GM18505 (cell line): Measurements from ENCODE around the gene CD200R1.

Source experiments
- ATAC-seq: cut with Tn5 transposase; IDR thresholded peaks from one replicate; pipeline ENCODE4 v1.9.1; 2021; ENCODE audit not compliant: unreplicated experiment
- POLR2A ChIP-seq: IDR thresholded peaks from 4 replicates; pipeline ENCODE4 v1.6.1; 2011; ENCODE audit warnings: borderline replicate concordance; ENCODE audit not compliant: insufficient read depth, insufficient read length; ENCODE audit errors: extremely low read depth

CD200R1 gene, protein sequence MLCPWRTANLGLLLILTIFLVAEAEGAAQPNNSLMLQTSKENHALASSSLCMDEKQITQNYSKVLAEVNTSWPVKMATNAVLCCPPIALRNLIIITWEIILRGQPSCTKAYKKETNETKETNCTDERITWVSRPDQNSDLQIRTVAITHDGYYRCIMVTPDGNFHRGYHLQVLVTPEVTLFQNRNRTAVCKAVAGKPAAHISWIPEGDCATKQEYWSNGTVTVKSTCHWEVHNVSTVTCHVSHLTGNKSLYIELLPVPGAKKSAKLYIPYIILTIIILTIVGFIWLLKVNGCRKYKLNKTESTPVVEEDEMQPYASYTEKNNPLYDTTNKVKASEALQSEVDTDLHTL

DNA sequence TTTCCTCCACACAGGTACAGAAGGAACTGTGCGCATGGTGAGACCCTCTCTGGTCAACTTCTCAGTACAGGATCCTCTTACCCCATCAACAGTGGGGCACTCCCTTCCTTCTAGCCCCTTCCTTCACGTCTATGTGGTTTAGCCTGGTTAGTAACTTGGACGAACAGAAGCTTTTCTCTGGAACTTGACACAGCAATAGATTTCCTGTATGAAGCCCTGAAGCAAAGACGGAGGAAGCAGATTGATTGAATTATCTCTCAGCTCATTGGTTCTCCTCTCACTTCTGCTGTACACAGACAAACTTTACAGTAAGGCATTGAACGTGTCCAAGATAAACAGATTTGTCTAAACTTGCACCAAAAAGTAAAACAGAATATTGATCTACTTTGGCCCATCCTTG lies at the start of gene CD200R1:
TSS of gene CD200R1 (minus strand) at position 210 of the 400 bp plus-strand sequence. CDS start 246 bp downstream, outside the sequence.
- ATAC-seq: no peak
- no peak for TF ChIP-seq POLR2A

DNA sequence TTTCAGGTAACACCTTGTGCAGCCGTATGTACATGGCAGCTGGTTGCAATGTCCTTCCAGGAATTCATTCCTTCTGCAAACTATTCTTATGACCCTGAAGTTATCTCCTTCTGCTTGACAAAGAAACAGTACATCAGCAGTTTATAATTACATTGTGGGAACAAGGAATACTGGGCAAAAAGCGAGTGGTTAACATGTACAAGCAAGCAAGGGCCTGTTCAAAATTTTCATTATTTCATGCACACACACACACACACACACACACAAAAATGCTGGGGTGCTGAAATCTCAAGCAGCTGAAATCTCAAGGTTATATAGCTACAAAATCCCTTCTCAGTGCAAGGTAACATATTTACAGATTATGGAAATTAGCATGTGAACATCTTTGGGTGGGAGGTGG lies 46.6 kb upstream of the CD200R1 start:
- ATAC-seq: no peak
- TF ChIP-seq POLR2A: no peak

DNA sequence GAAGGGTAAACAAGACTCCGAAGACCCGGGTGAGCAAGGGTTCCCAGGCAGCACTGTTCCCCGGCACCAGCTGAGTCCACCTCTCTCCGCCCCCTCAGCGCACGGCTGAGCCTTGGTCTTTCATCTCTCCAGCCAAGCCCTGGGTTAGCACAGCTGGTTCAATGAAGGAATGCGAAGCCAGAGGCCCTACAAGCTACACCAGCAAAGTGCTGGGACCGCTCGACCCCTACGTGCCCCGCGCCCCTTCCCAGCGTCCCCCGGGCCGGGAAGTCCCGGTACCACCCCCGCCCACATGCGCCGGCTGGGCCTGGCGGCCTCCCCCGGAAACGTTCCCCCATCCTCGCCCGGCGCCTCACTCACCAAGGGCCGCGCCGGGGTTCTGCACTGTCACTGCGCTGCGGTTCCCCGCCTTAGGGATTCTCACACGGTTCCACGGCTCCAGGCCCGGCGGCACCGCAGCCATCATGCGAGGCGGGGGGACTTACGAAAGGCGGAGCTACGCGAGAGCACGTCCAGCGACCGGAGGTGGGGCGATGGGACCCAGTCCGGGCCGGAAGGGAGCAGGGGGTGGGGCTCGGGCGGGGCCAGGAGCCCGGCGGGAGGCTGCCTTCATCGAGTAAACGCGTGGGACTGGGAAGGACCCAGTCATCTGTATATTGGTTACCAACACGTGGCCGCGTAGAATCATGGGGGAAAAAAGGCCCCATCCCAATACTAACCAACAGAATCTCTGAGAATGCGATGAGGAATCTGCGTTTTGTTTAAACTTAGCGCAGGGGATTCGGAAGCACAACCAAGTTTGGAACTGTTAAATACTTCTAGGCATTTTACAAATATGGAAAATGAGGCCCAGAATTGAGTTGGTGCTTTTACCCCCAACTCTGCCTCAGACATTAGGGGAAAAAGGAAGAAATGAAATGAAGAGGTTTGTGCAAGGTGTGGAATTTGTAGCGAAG lies 44.6 kb upstream of the CD200R1 start:
- ATAC-seq: peak; percentile 93
- peak; percentile 92 for TF ChIP-seq POLR2A

DNA sequence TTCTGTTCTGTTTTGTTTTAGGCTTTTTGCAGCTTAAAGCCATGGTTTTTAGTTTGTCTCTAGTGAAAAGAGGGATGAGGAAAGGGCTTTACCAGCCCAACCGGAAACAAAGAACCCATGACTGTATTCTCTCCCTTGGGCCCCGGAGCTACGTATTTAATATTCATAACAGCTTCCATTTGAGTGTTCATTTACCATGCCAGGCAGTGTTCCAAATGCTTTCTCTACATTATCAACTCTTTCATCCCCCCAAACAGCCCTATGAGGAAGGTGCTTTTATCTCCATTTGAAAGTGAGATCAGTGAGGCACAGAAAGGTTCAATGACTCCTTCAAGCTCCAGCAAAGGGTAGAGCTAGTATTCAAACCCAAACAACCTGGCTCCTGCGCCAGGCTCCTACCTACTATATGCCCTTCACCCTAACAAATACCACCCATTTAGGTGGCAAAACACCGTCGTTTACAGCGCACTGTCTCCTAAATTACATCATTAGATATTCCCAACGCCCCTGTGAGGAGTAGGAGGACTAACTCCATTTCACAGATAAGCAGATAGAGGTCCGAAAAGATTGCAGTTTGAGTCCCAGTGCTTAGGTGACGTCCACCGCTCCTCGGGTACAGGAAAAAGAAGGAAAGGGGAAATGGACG lies 43.8 kb upstream of the CD200R1 start:
- ATAC-seq: no peak
- TF ChIP-seq POLR2A: no peak

DNA sequence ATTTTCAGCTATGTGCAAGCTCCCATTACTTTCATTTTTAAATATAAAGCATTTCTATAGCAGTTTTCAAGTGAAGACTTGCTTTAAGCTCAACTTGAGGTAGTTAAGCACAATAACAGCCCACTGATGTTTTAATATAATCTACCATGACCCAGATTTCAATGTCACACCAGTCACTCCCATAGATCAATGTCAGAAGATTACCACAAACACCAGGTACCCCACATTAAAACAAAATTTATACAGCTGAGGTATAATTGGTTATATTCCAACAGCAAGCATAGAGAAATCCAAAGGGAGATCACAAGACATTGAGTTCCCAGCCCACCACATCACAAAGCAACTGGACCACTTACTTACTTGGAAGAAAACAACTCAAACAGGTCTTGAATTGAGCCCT lies 38.7 kb upstream of the CD200R1 start:
- TF ChIP-seq POLR2A: no peak
- no peak for ATAC-seq

DNA sequence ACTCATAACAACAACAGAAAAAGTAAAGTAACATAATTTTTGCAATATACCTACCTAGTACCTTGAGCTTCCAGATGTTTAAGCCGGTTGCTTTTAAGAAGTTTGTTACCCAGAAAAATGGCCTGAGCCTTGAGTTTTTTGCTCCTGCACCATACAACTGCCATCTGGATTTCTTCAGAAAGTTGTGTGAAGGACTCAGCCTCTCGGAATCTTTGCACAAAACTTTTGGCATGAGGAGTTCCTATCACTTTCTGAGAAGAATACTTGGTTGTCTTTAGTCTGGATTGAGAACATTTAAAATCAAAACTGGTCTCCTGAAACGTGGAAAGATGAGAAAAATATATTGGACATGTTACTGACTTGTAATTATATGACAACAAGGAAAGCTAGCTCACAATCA lies 33.2 kb upstream of the CD200R1 start:
- ATAC-seq: no peak
- no peak for TF ChIP-seq POLR2A

DNA sequence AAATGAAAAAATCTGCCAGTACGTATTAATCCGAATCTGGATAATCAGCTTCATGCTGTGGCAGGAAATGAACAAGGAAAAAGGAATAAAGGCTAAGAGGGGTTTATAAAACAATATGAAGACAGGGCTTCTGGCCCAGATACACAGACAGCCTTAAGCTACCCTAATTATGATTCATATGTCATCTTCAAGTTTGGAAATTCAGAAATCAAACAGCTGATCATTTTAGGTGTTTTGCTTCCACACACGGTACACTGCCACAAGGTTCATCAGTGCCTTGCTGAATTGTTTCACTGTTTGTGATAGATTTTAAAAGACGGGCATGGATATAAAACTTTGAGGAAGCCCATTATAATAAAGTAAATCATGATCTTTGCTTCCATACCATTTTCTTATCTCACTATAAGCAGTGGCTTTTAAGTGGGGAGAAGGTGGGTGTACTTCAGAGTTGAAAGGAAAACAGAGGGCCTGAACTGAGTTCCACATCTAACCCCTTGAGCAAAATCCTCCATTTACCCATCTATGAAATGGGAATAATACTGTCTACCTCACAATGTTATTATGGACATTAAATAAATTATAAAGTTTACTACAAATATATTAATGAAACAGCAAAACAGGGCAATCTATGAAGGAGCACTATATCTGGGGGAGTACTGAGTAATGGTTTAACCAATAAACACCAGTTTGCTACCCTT lies 31.6 kb upstream of the CD200R1 start:
- no peak for ATAC-seq
- no peak for TF ChIP-seq POLR2A

DNA sequence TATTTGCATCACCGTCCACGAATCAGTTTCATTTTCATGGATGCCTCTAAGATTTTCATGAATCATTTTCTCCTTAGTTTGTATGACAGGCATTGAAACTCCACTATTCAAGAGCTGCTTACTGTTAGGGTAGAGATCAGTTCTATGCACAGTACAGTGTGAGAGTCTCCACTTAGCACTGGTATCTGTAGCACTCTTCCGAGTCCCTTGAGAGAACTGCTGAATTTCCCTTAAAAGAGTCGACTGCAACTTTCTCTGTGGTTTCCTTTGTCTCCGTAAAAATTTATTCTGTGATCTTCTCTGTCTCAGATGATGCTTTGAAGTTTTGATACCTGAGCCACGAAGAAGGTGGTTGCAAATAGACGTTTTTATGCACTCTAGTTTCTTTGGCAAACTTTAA lies 30.7 kb upstream of the CD200R1 start:
- no peak for TF ChIP-seq POLR2A
- ATAC-seq: no peak

DNA sequence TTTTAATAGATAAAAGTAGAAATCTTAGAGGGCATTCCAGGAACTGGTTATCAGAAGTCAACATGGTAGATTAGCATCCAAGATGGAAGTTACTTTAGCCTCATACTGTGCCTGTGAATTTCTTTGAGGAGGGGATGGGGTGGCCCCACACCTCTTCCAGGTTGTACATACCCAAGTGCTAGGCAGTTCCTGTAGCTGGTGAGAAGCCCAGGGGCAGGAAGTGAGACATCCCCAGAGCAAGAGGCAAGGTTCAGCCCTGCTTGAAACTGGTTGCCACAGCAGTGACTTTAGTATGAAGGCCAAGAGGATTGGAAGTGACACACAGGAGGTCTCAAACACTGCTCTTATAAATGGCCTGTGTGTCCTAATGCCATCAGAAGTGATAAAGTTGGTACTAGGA lies 27.8 kb upstream of the CD200R1 start:
- no peak for TF ChIP-seq POLR2A
- ATAC-seq: no peak

DNA sequence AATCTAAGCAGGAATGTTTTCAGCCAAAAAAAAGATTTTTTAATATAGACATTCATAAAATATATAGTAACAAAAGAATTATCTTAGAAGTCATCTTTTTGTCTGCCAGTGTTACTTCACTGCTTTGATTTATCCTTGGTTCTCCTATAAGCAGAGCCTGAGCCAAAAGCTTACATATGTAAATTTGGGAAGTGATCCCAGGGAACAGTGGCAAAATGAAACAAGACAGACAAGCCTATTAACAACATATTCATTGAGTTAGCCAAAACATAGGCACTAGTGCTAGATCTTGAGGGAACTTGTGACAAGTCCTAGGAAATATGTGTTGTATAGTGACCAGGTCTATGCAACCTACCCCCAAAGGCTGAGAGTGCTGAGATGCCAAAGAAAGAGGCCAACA lies 27.1 kb upstream of the CD200R1 start:
- TF ChIP-seq POLR2A: no peak
- no peak for ATAC-seq

DNA sequence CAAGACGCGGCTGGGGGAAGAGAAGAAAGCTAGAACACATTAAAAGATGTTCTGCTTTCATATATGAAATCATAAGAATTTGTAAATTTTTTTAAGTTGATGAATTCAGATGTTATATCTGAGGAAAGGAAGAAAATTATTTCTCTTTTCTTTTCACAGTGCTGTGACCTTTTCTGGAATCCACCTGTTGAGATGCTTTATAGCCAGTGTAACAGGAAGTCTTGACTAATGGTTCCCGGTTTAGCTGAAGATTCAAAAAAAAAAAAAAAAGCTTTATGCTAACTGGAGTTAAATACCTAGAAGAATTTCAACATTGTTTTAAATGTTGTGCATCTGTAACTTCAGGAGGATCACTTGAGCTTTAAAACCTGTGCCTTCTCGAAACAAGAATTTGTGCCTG lies 25.8 kb upstream of the CD200R1 start:
- no peak for TF ChIP-seq POLR2A

DNA sequence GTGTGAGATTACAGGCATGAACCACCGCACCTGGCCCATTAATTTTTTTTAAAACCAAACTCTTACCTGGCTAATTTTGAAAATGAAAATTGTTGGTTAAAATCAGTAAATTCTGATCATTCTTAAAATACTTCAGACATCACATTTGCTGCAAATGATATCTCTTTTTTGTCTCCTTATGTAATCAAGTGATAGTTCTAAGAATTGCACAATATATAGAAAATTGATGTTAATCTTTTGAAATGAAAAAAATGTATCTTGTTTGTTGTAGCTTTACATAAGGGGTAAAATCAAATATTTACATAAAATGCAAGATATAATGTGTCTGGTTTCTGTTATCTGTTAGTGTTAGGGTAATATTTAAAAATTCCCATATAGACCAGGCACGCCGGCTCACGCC lies 20.9 kb upstream of the CD200R1 start:
- no peak for ATAC-seq
- TF ChIP-seq POLR2A: no peak

More for the DNA sequence above, 25.8 kb upstream of the CD200R1 start:
- ATAC-seq: no peak
